Loucy (cell line): ENCODE results near the gene GNAQ.

Source experiments
- CTCF ChIP-seq: fragments of 200-600 bp; sonication (generic); conservative IDR thresholded peaks from 2 replicates; pipeline ENCODE4 v1.5.1; 2014; ENCODE audit warnings: mild to moderate bottlenecking, antibody characterized with exemption, low read length
- EZH2phosphoT487 ChIP-seq: fragments of 200-600 bp; IDR thresholded peaks from 2 replicates; pipeline ENCODE4 v1.6.1; 2018; ENCODE audit warnings: antibody characterized with exemption, mild to moderate bottlenecking, moderate library complexity, borderline replicate concordance

- TF ChIP-seq CTCF = no peak
- TF ChIP-seq EZH2phosphoT487 = no peak
These were observed 96.4 kb downstream of the GNAQ start for GRCh38 chr9:77935211-77935610.
